NOMO-1 (cell line): ENCODE data around the gene IVL.
A peak's percentile ranks its signal among the peaks of the same experiment; 100 is the strongest.

Experiments used
- DNase-seq, 2 experiments: peaks; one replicate each; lab custom pipeline; 2025; ENCODE audit not compliant: unreplicated experiment in 2 of 2; lab: John Stamatoyannopoulos, UW

The IVL gene

DNA sequence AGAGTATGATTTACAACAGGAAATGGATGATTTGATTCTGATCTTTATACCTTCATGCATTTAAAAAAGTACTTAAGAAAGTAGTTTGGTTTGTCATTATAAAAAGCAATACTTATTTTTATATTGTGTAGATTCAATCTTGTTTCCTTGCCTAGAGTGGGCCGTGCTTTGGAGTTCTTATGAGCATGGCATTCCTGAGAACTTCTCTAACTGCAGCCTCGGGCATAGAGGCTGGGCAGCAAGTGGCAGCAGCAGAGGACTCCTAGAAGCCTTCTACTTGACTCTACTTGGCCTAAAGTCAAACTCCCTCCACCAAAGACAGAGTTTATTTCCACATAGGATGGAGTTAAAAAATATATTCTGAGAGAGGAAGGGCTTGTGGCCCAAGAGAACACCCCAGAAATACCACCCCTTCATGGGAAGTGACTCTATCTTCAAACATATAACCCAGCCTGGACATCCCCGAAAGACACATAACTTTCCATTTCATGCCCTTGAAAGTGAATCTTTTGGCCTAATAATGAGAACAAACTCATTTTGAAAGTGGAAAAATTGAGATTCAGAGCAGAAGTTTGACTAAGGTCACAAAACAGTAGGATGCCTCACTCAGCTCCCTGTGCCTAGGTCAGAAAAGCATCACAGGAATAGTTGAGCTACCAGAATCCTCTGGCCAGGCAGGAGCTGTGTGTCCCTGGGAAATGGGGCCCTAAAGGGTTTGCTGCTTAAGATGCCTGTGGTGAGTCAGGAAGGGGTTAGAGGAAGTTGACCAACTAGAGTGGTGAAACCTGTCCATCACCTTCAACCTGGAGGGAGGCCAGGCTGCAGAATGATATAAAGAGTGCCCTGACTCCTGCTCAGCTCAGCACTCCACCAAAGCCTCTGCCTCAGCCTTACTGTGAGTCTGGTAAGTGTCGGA lies at the start of gene IVL:
Gene IVL, plus strand, starts transcription at position 861 of the 916 bp plus-strand sequence. CDS start 1,252 bp downstream, outside the sequence.
- no peak for DNase-seq

DNA sequence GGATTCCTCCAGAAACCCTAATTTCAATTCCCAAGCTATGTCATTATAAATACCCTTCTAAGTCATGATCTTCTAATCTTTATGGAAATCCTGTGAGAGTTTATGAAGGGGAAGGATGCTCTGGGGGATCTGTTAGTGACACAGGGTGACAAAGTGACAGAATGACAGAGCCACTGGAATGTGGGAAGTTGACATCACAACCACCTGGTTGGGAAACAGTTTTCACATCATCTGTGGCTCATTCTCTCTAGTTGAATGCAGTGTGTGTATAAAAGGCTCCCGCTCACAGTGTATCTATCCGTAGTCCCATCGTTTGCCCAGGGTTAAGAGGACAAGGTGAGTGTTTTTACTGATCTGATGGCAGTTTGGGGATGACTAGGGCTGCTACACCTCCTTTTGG lies 48.6 kb upstream of the IVL start, which contains the start of gene LCE7A:
Gene LCE7A, plus strand, starts transcription at position 301 of the 400 bp plus-strand sequence. CDS start 702 bp downstream, outside the sequence.
- DNase-seq = no peak

GRCh38 chr1:152860129-152860528 lies 48.2 kb upstream of the IVL start:
- DNase-seq = no peak

- no peak for DNase-seq
Observed at GRCh38 chr1:152861374-152861773, 47.0 kb upstream of the IVL start.

DNA sequence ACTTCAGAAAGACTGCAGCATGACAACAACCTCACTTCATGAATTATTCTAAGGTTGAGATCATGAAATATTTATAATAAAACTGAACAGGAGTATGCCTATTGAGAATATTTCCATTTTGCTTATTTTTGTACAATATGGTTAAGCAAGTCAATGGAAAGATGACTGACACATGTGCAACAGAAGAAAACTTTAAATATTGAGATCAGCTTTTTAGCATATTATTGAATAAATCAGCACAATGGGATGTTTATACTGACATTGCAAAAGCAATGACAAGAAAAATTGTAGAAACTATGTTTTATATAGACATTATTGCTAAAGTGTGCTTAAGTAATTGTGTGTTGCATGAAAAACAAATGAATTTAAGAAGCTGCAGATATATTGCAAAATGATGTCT lies 43.9 kb upstream of the IVL start:
- DNase-seq = no peak

DNA sequence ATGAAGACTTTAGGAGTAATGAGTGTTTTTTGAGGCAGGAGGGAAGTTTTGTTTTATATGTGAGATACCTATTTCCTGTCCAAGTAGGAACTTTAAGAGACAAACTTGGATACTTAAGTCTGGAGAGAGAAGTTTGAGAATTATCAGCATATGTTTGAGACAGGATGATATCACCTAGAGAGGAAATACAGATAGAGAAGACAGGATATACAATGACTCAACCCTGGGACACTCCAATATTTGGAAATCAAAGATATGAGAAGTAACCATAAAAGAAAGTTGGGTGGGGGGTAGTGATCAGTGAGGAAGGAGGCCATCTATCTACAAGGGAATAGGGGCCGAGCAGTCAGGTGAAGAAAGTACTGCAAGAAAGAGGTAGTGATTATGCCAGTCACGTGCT lies 42.0 kb upstream of the IVL start:
- DNase-seq = no peak

- DNase-seq = peak; percentile 23 to 37
Observed at GRCh38 chr1:152869808-152870419, 38.4 kb upstream of the IVL start.

GRCh38 chr1:152870831-152871730 lies 37.3 kb upstream of the IVL start:
- DNase-seq = peak in 1 of 2 experiments; percentile 9

DNA sequence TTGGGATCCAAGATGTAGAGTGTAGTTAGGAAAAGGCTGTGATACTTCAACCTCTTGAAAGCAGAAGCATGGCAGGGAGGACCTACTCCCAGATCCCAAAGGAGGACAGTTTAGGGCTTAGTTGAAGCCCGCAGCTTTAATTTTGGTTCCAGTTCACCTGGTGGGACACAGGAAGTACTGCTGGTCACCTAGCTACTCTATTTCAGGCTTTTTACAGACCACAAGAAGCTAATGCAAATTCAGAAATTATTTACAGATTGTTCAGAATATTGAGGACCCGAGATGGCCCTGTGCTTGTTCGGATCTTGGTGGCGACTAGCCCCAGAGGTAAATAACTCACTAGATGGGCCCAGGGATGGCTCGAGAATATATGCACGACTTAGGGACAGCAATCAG lies 36.6 kb upstream of the IVL start:
- no peak for DNase-seq

GRCh38 chr1:152873495-152873894 lies 34.9 kb upstream of the IVL start:
- DNase-seq = no peak

DNA sequence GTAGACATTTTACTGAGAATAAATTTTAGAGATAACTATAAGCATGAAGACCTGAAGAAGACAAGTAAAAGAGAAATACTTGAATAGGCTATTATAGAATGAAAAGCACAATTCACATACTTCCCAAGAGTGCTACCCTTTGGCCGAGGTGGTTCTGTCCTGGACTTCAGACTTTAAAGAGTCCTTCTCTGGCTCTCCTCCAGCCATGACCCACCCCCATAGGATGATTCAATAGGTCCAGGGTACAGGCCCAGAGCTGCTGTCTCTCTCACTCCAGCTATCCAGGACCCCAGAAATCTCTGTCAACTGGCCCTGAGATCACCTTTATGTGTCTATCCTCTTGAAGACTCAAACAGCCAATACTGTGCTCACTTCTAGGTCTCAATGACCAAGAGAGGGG lies 31.5 kb upstream of the IVL start:
- no peak for DNase-seq

DNA sequence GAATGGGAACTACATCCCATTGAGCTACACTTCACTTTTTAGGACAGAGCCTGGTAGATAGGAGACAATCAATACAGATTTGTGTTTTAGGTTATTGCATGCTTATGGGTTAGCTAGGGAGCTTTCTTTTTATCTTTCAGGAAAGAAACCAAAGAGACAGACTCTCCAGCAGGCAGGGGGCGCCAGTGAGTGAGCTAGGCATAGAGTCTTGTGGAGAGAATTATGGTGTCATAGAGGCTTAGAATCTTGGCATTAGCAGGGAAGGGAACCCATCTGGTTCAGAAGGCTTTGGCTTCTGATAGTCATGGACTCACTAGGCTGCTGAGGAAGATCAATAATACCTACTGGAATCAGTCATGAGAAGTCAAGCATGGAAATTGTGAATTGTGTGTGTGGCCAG lies 30.3 kb upstream of the IVL start, which contains the start of gene SMCP:
Gene SMCP, plus strand, starts transcription at position 281 of the 400 bp plus-strand sequence. CDS start 6,101 bp downstream, outside the sequence.
- no peak for DNase-seq

- no peak for DNase-seq
Observed at GRCh38 chr1:152879559-152880198, 28.7 kb upstream of the IVL start.

- DNase-seq = no peak
Observed at GRCh38 chr1:152880316-152880715, 28.0 kb upstream of the IVL start.

- no peak for DNase-seq
Observed at GRCh38 chr1:152880907-152881306, 27.4 kb upstream of the IVL start.

DNA sequence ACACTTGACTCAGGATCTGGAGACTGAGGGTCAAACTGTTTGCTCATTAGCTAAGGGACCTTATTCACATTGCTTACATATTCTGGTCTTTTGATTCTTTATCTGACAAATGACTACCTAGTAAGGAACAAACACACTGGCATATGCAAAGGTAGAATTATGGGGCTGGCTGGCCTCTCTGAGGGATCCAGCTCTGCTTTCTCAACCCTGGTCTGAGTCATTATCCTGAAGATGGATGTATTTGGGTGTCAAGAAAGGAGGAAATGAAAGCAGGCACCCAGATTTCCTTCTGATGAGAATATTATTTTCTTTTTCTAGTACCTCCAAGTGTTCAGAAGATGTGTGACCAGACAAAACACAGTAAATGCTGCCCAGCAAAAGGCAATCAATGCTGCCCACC lies 24.3 kb upstream of the IVL start:
- DNase-seq = peak in 1 of 2 experiments; percentile 50

DNA sequence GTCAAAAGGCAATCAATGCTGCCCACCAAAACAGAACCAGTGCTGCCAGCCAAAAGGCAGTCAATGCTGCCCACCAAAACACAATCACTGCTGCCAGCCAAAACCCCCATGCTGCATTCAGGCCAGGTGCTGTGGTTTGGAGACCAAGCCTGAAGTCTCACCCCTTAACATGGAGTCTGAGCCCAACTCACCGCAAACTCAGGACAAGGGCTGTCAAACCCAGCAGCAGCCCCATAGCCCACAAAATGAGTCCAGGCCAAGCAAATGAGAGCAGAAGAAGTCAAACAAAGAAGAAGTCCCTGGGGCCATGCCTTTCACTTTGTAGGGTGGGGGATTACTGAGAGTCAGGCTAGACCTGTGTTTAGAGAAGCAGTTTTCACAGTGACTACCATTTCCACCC lies 23.8 kb upstream of the IVL start:
- DNase-seq = no peak

- no peak for DNase-seq
Observed at GRCh38 chr1:152884966-152885624, 23.3 kb upstream of the IVL start.

DNA sequence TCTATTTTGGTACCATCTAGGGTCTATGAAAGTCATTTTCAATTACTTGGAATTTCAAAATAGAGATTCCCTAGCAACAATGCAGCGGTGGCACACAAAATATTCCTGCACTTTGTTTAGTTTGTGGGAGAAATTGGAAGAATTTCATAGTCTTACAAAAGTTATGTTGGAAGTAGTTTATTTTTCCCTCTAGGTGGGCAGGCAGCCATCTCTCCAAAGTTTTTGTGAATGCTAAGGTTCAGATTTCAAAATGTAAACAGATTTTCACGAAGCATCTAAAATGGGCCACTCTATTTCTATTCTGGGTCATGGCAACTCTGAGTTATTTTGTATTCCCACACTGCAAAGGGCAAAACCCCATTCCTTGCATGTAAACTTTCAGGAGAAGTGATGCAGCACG lies 22.3 kb upstream of the IVL start:
- DNase-seq = no peak
